Psoas muscle (tissue), 8 donors: ENCODE measurements around the gene LRRIQ4. TPM values are rescaled to one million over a fixed set of nuclear protein-coding genes. Genes with fewer than 3 reads are reported as not detected.

ENCODE experiments used
- ATAC-seq, 4 donors: fragments of 200-7000 bp; cut with Tn5 transposase; one replicate each; pipeline ENCODE4 v1.9.1; 2020; ENCODE audit warnings: moderate library complexity in 3 of 4, mild to moderate bottlenecking in 2 of 4
- DNase-seq, 2 donors: peaks; one replicate each; pipeline ENCODE4 v3.0.0-alpha.2; 2020
- H3K27ac ChIP-seq: fragments of 200-600 bp; one replicate; pipeline ENCODE4 v1.8.0; 2022
- H3K27me3 ChIP-seq, 3 donors: fragments of 200-600 bp in 1 of 3; one replicate each; pipeline versions ENCODE4 v1.6.1 to v1.8.0; 2013 to 2022; ENCODE audit warnings: low read length in 2 of 3, mild to moderate bottlenecking in 2 of 3, moderate library complexity in 1 of 3; ENCODE audit not compliant: insufficient read depth in 3 of 3
- H3K36me3 ChIP-seq, 2 donors: fragments of 200-600 bp in 1 of 2; one replicate each; pipeline versions ENCODE4 v1.6.1 to v1.8.0; 2013 to 2022; ENCODE audit warnings: low read depth in 1 of 2, mild to moderate bottlenecking in 1 of 2, moderate library complexity in 1 of 2; ENCODE audit not compliant: insufficient read depth in 1 of 2
- H3K4me1 ChIP-seq: fragments of 200-600 bp; one replicate; pipeline ENCODE4 v1.8.0; 2022
- H3K4me3 ChIP-seq: fragments of 200-600 bp; one replicate; pipeline ENCODE4 v1.8.0; 2022; ENCODE audit warnings: mild to moderate bottlenecking
- H3K9me3 ChIP-seq: fragments of 200-600 bp; one replicate; pipeline ENCODE4 v1.8.0; 2022
- WGBS, 3 donors: extraction: QIAGEN DNeasy Blood & Tissue Kit; methylation state at CpG; one replicate each; pipeline versions ENCODE4 v1.1.6 to v1.1.7; 2013; 5-methylcytosine and 5-hydroxymethylcytosine counted together
- intact Hi-C, 2 donors: fragments of 100-400 bp; cut with DNase I; formaldehyde crosslinking; loops; one replicate each; pipeline versions ENCODE4 v1.11.0 to v1.14.2; 2022
- polyA plus RNA-seq, 3 donors: library from polyadenylated mRNA; stranded (reverse); fragments of 200-250 nt; gene quantifications; one replicate each; pipeline ENCODE4 v1.2.3, GENCODE V29; 2013
- total RNA-seq, 4 donors: library from RNA; stranded (reverse); fragmentation: NEBNext Ultra II Directional in 2 of 4; extraction: Animal tissue kit (Norgen Biotek cat#: 25700) in 2 of 4; gene quantifications; one replicate each; pipeline versions ENCODE4 v1.2.1 to v1.2.4, GENCODE V29; 2021 to 2023
- TF ChIP-seq, protein P1 (sequence below): fragments of 200-600 bp; IDR thresholded peaks from one replicate; pipeline ENCODE4 v1.8.0; 2022; ENCODE audit warnings: antibody characterized with exemption
- donor health status: healthy with polysubstance abuse.
- donor health status: DM: no; HTN: no; CAD: no; lungs with moderate emphysema.
- donor health status: Bipolar disorder and iron deficiency.
- donor health status: healthy.
- donor health status: DM: yes; HTN: yes; CAD: no.
- donor health status: DM: no; HTN: no; CAD: no.
- donor health status: DM: no; HTN: no; CAD: no.
- donor health status: DM: yes; HTN: yes; CAD: no.

LRRIQ4 gene
- total and polyA plus RNA-seq, 7 donors, result 0.01 TPM; not detected in 6

DNA sequence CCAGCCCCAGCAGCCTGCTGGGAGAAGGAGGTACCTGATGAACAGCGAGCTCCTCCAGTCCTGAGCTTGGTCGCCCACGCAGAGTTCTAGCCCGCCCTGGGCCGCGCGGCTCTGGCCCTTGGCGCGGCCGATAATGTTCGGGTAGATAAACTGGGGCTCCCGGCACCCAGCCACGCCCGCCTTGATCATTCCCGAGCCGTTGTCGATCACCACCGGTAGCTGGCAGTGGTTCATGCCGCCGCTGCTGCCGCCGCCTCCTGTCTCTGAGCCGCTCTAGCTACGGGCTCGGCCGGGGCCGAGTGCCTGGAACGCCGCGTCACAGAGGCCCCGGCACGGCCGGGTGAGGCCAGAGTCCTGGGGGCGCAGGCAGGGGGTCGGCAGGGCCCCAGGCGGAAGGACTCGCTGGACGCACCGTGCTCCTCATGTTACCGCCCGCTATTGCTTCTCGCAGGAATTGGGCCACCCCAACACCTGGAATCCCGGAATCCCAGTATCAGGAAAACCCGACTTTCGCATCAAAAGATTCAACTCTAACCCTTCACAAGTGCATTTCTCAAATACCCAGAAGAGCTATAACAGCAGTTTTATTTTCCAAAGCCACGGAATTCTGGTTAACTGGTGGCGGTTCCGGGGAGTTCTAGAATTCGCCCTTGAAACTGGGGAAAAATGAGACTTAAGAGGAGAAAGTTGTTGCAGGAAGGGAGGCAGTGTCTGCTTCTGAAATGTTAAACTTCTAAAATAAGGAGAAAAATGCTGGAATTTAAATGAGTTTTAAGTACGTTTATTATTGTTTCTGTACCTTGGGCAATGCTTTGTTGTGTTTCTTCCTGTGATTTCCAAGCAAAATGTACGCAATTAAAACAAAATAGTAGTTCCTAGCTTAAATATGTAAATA is 43.1 kb upstream of the LRRIQ4 start, which contains the start of gene ACTRT3:
TSS of gene ACTRT3 (minus strand) at position 275 of the 895 bp plus-strand sequence. CDS start at position 234, 41 bp downstream.
- H3K27ac ChIP-seq, result peak within 1 kb of the TSS; percentile 78
- 4 to 11% (median 8%) methylated on average over 50 to 51 of the region's 51 CpGs for WGBS, 3 donors
- H3K4me3 ChIP-seq, result peak within 1 kb of the TSS; percentile 81
- intact Hi-C loops, result loop anchor here in 1 of 2 donors (10.0 kb wide), 1 partner anchor 585 kb away; the partner anchor contains the start of gene SKIL
- peaks cover 5% of the 10 kb centered on the region for H3K9me3 ChIP-seq
- H3K27me3 ChIP-seq, result no peaks in the 10 kb centered on the region
- TF ChIP-seq, protein P1, sequence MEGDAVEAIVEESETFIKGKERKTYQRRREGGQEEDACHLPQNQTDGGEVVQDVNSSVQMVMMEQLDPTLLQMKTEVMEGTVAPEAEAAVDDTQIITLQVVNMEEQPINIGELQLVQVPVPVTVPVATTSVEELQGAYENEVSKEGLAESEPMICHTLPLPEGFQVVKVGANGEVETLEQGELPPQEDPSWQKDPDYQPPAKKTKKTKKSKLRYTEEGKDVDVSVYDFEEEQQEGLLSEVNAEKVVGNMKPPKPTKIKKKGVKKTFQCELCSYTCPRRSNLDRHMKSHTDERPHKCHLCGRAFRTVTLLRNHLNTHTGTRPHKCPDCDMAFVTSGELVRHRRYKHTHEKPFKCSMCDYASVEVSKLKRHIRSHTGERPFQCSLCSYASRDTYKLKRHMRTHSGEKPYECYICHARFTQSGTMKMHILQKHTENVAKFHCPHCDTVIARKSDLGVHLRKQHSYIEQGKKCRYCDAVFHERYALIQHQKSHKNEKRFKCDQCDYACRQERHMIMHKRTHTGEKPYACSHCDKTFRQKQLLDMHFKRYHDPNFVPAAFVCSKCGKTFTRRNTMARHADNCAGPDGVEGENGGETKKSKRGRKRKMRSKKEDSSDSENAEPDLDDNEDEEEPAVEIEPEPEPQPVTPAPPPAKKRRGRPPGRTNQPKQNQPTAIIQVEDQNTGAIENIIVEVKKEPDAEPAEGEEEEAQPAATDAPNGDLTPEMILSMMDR, result no peak
- H3K36me3 ChIP-seq, result peaks cover 0 to 5% of the 10 kb centered on the region in 2 donors
- peaks cover 6% of the 10 kb centered on the region for H3K4me1 ChIP-seq
- DNase-seq (peak; percentile 73 to 82), ATAC-seq (peak in 3 of 4 donors; percentile 11 to 21 (median 15))

DNA sequence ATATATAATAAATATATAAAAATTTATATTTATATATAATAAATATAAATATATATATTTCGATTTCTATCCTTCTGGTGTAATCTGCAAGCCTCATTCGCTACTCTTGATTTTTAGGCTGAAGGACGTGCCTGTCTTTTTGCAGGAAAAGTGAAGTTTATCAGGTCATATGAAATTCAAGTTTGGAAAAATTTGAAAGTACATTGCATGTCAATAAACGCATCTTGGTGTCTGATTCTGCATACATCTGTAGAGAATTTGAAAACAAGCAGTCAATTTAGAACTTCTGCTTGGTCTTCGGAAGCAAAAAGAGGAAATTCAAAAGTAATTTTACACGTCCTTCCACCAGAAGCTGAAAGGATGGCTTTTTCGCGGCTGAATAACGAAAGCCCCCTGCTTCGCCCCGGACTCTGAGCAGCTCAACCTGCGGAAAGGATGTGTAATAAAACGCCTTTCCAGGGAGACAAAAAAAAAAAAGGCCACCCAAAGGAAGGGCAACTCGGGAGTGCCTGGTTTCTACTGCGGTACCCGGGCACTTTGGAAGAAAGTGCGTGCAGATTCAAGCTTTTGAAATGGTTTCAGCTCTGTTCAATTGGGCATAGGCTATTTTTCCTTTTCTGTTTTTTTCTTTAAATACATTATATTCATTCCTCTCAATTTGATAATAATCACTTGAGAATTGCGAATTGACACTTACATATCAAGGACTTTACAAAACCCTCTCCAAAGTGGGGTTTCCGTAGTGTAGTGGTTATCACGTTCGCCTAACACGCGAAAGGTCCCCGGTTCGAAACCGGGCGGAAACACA is 41.0 kb upstream of the LRRIQ4 start:
- TF ChIP-seq, protein P1, result no peak
- Histone ChIP-seq H3K4me3 (peak overlapping the region; percentile 83), H3K4me1 (peaks cover 23% of the 10 kb centered on the region), H3K36me3 (peaks cover 0 to 26% of the 10 kb centered on the region in 2 donors), H3K27me3 (no peaks in the 10 kb centered on the region), H3K9me3 (no peaks in the 10 kb centered on the region), H3K27ac (peak overlapping the region; percentile 98)
- intact Hi-C loops, result no loop called here
- peak; percentile 36 to 62 (median 42) for ATAC-seq
- peak; percentile 41 to 60 for DNase-seq
- WGBS, 3 donors, result 0 to 1% (median 1%) methylated on average over 27 of the region's 27 CpGs

DNA sequence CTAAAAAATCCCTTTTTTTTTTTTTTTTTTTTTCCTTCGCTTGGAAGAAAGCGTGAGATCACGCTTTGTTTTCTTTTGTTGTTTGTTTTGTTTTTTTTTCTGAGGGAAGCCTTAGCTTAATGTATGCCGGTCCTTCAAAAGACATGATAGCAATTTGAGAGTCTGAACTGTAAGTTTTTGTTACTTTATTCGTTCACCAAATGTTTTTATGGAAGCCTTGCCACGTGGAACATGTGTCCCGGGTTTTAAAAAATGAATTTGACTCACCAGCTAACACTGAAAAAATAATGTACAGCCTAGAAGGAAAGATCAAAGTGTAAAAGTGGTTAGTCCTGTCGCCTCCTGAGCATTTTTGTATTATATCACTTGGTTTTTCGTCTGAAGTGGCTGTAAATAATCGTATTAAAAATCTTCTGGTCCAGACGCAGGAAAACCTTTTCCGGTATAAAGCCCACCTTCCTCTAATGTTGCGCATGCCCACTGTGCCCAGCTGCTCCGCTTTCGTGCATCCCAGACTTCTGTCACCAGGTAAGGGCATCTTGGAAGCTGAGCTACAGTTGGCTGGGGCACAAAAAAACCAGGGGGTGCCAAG is 40.3 kb upstream of the LRRIQ4 start:
- Histone ChIP-seq H3K27me3 (no peaks in the 10 kb centered on the region), H3K27ac (peak overlapping the region; percentile 98), H3K9me3 (no peaks in the 10 kb centered on the region), H3K36me3 (peaks cover 0 to 33% of the 10 kb centered on the region in 2 donors), H3K4me1 (peaks cover 23% of the 10 kb centered on the region), H3K4me3 (peak overlapping the region; percentile 83)
- TF ChIP-seq, protein P1, result no peak
- peak in 1 of 2 donors; percentile 69 for DNase-seq
- peak; percentile 73 to 76 (median 74) for ATAC-seq
- intact Hi-C loops, result no loop called here
- WGBS, 3 donors, result 0 to 1% (median 0%) methylated on average over 15 of the region's 15 CpGs

DNA sequence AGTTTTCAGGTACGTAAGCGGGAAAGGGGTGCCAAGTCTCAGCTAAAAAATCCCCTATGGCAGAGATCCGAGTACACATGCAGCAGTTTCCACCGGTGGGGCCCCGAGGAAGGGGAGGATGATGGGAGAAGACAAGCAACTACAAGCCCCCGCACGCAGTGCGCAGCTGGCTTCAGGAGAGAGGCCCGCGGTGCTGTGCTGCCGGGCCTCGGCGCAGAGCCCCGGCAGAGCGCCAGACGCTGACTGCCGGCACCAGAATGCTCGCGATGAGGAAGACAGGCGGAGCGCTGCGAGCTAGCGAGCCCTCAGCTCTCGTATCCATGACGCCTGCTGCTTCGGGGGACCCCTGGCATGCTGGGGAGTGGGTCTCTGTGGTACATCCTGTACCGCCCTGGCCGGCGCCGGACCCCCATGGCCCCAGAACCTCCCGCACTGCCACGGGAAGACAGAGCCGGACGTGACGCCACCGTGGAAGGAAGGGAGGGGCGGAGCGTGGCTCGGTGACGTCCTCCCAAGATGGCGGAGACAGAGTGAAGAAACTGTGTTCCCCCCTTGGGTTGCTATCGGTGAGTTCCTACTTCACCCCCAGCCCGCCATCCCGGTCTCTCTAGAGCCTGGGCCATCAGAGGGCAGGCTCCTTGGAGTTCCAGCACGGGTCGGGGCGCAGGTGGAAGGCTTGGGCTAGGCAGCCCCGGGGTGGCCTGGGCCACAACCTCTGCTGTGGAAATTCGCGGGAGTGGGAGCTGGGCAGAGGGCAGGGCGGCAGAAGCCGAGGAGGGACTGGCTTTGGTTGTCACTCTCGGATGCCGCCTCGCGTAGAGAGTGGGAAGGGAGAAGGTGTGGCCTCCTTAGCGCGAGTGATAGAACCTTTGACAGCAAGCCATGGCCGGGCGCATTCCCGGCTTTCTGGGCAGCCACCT is 39.5 kb upstream of the LRRIQ4 start, which contains the start of gene MYNN:
TSS of gene MYNN (plus strand) at position 500 of the 920 bp plus-strand sequence. CDS start 900 bp downstream, outside the sequence.
- TF ChIP-seq, protein P1, result no peak
- Histone ChIP-seq H3K4me3 (peak within 1 kb of the TSS; percentile 83), H3K27ac (peak within 1 kb of the TSS; percentile 98), H3K9me3 (no peaks in the 10 kb centered on the region), H3K4me1 (peaks cover 23% of the 10 kb centered on the region), H3K36me3 (peaks cover 2 to 41% of the 10 kb centered on the region in 2 donors), H3K27me3 (no peaks in the 10 kb centered on the region)
- peak; percentile 93 to 95 (median 94) for ATAC-seq
- DNase-seq, result peak; percentile 94 to 96
- intact Hi-C loops, result no loop called here
- 0% methylated on average over 51 to 61 of the region's 61 CpGs for WGBS, 3 donors
